Ramos (cell line): ENCODE results near the gene EFHD2.

Experiments used
- in situ Hi-C: fragments of 300-500 bp; cut with MboI; formaldehyde crosslinking; loops from one replicate; pipeline ENCODE4 v1.14.3; 2022; ENCODE audit warnings: low sequenced_read_pairs; ENCODE audit not compliant: unreplicated experiment

Gene EFHD2

GRCh38 chr1:15410223-15410883, 665 bp downstream of the EFHD2 start:
- in situ Hi-C loops: no loop called here

GRCh38 chr1:15410884-15411245, 1.2 kb downstream of the EFHD2 start:
- in situ Hi-C loops: no loop called here

GRCh38 chr1:15411593-15412137, 2.0 kb downstream of the EFHD2 start:
- in situ Hi-C loops: no loop called here

DNA sequence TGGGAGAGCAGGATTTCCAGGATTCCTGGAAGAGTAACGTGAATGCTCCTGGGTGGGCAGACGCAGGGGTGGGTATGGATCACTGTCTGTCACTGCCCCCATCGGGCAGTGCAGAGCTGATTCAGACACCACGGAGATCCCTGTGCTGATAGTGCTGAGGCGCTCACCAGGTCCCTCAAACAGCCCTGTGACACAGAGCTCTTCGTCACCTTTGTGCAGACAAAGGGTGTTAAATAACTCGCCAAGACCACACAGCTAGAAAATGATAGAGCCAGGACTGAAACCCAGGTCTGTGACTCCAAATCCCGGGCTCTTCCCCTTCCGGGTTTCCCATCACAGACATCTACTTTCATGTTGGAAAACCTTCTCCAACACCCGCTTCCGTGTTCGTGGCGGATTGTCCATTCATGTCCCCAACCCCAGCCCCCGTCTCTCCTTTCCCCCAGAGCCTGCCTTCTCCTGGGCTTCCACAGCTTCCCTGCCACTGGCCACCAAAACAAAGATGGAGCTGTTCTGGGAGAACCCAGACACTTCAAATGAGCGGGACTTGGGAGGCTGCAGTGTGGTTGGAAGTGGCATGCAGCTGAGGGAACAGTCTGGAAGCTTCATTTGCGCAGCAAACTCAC, 2.6 kb downstream of the EFHD2 start:
- in situ Hi-C loops: no loop called here

DNA sequence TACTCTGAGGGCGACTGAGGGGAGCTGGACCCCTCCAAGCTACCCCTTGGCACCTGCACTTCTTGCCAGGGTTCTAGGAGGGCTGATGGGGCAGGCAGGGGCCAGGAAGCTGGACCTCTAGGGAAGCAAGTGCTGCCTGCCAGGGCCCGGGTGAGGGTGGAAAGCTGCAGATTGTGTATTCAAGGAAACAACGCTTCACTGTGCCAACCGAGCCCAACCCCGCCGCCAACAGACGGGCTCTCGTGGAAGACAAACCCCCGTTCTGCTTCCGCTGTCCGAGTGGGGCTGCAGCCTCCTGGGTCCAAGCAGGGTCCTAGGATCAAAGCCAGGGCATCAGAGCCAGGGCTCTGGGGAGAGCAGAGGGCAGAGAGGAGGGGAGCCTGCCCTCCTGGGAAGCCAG, 3.2 kb downstream of the EFHD2 start:
- in situ Hi-C loops: no loop called here

DNA sequence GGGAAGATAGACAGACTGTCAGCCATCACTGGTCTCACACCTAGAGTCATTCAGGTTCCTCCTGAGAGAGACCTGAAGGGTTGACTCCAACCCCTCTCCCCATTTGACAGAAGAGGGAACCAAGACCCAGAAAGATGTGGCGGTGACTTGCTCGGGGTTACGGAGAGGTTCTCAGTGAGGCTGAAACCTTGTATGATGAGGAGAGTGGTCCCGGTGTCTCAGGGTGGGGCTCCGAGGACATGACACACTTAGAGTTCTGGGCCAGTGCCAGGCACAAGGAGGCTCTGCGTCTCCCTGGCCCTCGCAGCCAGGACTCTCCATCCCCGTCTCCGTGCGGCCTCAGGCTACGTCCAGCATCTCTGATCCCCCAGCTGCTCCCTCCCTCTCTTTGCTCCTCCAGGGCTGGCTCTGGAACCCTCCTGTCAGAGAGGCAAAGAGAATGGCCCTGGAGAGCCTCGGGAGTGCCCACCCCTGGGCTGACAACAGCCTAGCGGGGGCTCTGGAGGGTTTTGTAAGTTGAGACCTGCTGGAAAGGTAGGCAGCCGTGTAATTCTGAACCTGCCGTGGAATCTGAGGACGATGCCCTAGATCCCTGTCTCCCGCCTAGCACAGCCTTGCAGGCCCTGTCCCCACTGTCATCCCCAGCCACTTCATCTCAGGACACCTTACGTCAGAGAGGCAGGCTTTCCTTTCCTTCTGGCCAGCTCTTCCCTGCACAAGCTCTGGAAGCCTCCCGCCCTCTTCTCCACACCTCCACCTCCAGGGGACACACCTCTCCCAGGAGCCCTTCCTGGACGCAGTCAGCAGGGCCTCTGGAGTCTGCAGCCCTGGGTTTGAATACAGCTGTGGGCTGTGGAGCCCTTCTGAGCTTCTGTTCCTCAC, 4.1 kb downstream of the EFHD2 start:
- in situ Hi-C loops: no loop called here

GRCh38 chr1:15414445-15414983, 4.8 kb downstream of the EFHD2 start:
- in situ Hi-C loops: no loop called here

DNA sequence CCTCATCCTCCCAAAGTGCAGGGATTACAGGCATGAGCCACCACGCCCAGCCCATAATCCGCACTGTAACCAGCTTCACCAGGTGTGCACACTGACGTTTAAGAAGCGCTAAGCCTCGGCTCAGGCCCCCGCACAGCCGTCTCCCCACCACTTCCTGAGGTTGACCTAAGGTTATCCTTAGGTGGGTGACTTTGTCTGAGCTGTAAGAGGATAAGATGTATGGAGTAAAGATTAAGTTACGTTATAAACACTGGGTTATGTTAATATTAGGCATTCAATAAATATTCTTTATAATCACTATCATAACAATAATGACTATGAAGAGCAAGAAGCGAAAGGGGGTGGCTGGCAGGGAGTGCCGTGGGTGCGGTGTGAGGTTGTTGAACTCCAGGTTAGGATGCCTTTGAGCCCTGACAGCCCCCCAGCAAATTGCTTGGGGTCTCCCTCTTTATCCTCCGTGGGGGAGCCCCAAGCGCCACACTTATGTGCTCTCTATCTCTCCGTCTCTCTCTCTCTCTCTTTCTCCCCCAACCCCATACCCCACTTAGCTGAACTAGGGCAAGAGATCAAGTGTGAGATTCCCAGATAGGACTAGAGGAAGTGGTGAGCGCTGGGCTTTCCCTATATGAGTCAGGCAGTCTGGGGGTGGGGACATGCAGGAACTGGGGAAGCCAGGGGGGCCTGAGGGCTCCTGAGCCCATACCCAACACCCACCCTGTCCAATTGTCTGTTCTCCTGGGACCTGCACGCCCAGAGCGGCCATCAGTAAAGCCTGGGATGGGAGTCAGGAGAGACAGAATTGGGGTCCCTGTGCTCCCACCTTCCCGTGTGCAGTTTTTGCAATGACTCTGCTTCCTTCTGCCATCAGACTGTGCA, 7.6 kb downstream of the EFHD2 start:
- in situ Hi-C loops: no loop called here

DNA sequence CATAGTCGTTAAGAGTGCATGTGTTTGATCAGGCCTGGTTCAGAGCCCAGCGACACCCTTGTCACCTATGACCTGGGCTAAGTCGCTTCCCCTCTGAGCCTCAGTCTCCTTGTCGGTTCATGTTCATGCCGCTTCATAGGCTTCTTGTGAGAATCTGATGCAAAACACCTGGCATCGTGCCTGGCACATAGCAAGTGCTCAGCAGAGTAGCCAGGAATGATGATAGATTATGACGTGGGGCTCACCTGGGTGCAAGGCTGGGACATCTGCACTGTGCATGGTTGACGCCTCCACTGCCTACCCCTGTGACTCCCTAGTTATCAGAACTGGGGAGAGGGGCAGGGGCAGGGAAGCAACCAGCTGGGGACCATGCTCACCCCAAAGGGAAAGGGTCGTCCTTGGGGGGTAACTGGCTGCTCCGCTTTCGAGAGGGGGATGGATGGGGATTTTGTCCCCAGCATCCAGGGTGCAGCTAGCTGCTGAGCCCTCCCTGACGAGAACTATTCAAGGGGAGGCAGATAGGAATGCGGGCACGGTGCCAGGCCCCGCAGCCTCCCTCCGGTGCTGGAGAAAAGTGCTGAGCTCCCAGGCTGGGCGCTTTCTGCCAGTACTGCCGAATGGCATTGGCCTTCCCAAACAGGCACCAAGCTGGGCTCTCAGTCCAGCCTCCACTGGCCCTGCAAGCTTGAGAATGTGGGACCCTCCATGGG, 9.3 kb downstream of the EFHD2 start:
- in situ Hi-C loops: no loop called here

DNA sequence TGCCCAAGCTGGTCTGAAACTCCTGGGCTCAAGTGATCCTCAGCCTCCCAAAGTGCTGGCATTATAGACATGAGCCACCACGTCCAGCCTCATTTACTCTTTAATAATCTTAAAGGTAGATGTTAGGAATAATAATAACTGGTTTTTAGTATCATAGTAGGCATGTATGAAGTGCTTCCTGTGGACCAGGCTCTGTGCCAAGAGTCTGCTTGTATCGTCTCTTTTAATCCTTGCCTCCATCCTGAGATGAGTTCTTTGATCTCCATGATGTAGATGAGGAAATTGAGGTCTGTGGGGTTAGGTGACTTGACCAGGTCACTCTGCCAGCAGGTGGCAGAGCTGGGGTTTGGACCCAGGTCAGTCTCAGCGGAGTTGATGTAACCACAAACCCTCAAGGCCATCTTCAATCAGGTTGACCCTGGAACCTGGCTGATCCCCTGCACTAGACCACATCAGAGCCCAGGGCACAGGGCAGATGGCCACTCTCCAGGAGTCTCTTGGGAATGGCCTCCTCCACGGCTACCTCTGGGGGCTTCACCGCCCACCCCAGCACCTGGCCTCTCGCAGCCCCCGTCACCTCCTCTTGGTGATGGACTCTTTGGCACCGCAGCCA, 11.3 kb downstream of the EFHD2 start:
- in situ Hi-C loops: no loop called here

DNA sequence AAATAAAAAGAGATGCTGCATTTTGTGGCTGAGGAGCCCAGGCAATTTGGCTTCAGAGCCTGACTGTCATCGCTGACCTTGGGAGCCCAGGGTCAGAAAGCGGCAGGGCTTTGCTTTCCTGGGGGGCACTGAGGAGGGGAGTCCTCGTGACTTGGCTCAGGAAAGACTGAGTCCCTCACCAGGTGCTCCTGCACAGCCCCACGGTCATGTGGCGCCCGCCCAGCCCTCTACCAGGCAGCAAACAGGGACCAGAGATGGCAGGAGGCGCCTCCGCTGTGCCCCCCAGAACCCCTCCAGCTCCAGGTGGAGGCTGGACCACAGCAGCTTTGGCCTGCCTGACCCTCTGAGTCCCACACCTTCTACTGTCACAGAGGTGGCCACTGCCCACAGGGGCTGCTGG, 13.2 kb downstream of the EFHD2 start:
- in situ Hi-C loops: no loop called here

DNA sequence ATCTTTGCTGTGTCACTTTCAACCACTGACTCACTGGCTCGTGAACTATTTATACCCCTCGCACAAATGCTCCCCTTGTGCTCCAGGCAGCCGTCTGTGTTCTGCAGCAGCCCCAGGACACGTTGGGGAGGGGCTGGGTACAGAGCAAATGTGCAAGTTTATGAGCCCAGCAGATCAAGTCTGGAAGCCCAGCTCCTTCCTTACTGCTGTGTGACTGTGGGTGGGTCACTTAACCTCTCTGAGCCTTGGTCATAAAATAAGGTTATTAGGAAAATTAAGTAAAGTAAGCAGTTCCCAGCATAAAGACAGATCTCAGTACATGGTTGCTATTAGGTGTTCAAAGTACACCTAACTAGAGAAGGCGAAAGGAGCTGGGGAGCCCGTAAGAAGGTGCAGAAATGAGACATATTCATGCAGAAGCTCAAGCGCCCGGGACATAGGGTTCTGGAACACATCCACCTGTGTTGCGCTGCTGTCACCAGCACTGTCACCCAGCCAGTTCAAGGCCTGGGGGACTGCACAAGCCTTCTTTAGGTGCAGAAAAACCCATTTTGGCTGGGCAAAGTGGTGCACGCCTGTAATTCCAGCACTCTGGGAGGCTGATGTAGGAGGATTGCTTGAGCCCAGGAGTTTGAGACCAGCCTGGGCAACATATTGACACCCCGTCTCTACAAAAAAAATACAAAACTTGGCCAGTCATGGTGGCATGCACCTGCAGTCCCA, 13.8 kb downstream of the EFHD2 start:
- in situ Hi-C loops: no loop called here

GRCh38 chr1:15424146-15424667, 14.5 kb downstream of the EFHD2 start:
- in situ Hi-C loops: no loop called here

- in situ Hi-C loops: loop anchor here (25.0 kb wide), 1 partner anchor 288 kb away; no protein-coding TSS in a partner anchor
These were observed 15.3 kb downstream of the EFHD2 start for GRCh38 chr1:15424981-15425380.

DNA sequence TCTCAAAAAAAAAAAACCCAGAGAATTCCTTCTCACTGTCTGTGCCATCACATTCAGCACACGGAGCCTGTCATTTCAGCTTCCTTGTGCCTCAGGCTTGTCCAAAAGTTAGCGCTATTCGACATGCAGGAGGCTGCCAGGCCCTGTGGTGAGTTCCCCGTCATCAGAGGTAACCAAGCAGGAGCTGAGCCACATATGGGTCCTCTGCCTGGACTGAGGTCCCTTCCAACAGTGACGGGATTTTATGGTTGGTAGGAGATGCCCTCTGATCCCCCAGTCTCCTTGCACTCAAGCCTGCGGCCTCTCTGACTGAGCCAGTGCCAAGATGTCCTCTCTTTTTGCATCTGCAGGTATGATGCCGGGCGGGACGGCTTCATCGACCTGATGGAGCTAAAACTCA, 15.8 kb downstream of the EFHD2 start:
- in situ Hi-C loops: loop anchor here (25.0 kb wide), 1 partner anchor 288 kb away; no protein-coding TSS in a partner anchor

DNA sequence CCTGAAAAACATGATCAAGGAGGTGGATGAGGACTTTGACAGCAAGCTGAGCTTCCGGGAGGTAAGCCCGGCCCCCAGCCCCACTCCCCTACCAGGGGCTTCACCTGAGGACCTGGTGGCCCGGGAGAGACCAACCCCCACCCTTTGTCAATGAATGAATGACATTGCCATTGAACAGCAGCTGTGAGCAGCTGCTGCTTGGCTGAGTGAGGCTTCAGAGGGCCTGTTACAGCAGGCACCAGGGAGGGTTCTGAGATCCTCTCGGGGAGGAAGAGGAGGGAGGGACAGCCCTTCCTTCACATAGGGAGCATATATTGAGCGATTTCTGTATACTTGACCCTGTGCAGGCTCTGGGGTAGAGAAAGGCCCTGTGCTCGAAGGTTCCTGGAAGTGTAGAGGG, 16.3 kb downstream of the EFHD2 start:
- in situ Hi-C loops: loop anchor here (25.0 kb wide), 1 partner anchor 289 kb away; no protein-coding TSS in a partner anchor

- in situ Hi-C loops: loop anchor here (25.0 kb wide), 1 partner anchor 289 kb away; no protein-coding TSS in a partner anchor
These were observed 17.0 kb downstream of the EFHD2 start for GRCh38 chr1:15426492-15427279.
